GM12878 (cell line): ENCODE measurements around the gene ARID1A.

Source experiments
- CTCF ChIP-seq, 3 experiments: IDR thresholded peaks in 2 of 3; conservative IDR thresholded peaks in 1 of 3; 2 replicates each; pipeline ENCODE4 v1.5.1; 2011; ENCODE audit warnings: low read depth in 3 of 3, low read length in 3 of 3, mild to moderate bottlenecking in 3 of 3, control low read depth in 2 of 3, moderate library complexity in 2 of 3, inconsistent platforms in 1 of 3, mixed read lengths in 1 of 3; ENCODE audit not compliant: control insufficient read depth in 2 of 3, insufficient read depth in 1 of 3; ENCODE audit errors: extremely low read depth in 1 of 3
- POLR2A ChIP-seq: IDR thresholded peaks from 2 replicates; pipeline ENCODE4 v1.6.1; 2011; ENCODE audit warnings: low read depth, mild to moderate bottlenecking, low read length

- TF ChIP-seq CTCF (IDR thresholded peaks at IDR 0.05 in 2 of 3, conservative IDR thresholded peaks at IDR 0.05 in 1 of 3; ENCODE audit: control insufficient read depth in 2 of 3, extremely low read depth in 1 of 3, insufficient read depth in 1 of 3, low read depth in 3 of 3, low read length in 3 of 3) (no peak), POLR2A (0 out of 2 replicates have a peak, but pooled peaks have one; percentile 36)
Observed at GRCh38 chr1:26723013-26723991, 27.5 kb downstream of the ARID1A start.
